Measurements from ENCODE around the gene LIN52.

Gene LIN52

DNA sequence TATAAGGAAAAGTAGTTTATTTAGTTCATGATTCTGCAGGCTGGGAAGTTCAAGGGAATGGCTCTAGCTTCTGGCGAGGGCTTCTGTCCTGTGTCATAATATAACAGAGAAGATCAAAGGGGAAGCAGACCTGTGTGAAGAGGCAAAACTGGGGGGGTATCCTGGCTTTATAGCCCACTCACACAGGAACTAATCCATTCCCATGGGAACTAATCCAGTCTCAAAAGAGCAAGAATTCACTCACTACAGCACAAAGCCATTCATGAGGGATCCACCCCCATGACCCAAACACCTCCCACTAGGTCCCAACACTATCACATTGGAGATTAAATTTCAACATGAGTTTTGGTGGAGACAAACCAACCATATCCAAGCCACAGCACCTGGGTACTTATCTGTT is 7.4 kb upstream of the LIN52 start:
- Mint-ChIP-seq H3K9me3 (no peaks in the 10 kb centered on the region), H3K27me3 (ENCODE audit: low read depth, poor library complexity) (no peaks in the 10 kb centered on the region), H3K4me1 (peaks cover 19% of the 10 kb centered on the region), H3K36me3 (ENCODE audit: low read depth) (peaks cover 24% of the 10 kb centered on the region), H3K27ac (peak overlapping the region; percentile 51), H3K4me3 (no peak overlapping the region)
- TF ChIP-seq, protein P1, sequence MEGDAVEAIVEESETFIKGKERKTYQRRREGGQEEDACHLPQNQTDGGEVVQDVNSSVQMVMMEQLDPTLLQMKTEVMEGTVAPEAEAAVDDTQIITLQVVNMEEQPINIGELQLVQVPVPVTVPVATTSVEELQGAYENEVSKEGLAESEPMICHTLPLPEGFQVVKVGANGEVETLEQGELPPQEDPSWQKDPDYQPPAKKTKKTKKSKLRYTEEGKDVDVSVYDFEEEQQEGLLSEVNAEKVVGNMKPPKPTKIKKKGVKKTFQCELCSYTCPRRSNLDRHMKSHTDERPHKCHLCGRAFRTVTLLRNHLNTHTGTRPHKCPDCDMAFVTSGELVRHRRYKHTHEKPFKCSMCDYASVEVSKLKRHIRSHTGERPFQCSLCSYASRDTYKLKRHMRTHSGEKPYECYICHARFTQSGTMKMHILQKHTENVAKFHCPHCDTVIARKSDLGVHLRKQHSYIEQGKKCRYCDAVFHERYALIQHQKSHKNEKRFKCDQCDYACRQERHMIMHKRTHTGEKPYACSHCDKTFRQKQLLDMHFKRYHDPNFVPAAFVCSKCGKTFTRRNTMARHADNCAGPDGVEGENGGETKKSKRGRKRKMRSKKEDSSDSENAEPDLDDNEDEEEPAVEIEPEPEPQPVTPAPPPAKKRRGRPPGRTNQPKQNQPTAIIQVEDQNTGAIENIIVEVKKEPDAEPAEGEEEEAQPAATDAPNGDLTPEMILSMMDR (IDR thresholded peaks at IDR 0.05) = no peak
- no peak for DNase-seq

DNA sequence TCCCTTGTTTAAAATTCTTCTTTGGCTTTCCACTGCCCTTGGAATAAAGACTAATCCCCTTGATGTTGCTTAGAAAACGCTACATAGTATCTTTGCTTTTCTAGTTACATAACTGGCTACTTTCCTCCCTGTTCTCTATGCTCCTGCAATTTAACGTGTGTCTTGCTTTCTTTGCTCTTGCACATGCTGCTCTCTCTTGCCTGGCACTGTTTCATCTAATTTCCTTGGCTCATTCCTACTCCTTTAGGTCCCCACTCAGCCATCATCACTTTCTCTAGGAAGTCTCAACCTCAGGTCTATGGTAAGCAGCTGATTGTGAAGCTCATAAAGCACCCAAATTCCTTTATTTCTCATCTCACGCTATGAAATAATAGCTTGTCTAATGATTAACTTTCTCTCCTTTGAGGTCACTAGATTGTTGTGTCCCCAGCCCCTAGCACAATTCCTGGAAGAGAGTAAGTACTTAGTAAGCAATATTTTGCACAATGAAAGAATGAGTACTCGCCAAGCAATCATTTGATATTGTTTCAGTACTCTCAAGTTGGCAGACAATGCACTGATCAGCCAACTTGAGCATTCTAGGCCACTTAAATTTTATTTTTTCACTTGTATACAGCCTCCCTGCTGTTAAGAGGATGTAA is 3.8 kb upstream of the LIN52 start:
- no peak overlapping the region for H3K27ac Mint-ChIP-seq

DNA sequence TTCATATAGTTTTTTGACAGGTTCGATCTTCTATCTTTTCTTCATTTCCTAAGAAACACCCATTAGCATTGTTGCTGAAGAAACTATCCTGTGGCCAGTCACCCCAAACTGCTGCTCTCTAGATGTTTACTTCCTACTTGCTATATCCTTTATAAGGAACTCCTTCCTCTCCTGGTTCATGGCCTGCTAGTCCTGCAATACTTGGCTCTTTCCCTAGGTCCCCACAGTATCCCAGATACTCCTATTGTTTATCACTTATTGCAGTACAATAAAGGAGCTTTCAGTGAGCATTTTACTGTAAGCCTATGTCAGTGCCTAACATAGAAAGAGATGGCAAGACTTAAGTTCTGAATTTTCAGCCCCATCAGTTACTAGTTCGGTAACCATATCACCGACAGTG is 3.3 kb upstream of the LIN52 start:
- TF ChIP-seq, protein P1 (IDR thresholded peaks at IDR 0.05) = no peak
- peaks cover 16% of the 10 kb centered on the region for H3K36me3 Mint-ChIP-seq (ENCODE audit: low read depth)
- H3K27me3 Mint-ChIP-seq (ENCODE audit: low read depth, poor library complexity) = peaks cover 3% of the 10 kb centered on the region
- no peaks in the 10 kb centered on the region for H3K9me3 Mint-ChIP-seq
- H3K4me3 Mint-ChIP-seq = no peak overlapping the region
- DNase-seq = no peak
- H3K27ac Mint-ChIP-seq = no peak overlapping the region
- H3K4me1 Mint-ChIP-seq = peaks cover 45% of the 10 kb centered on the region

More for the DNA sequence above, 3.8 kb upstream of the LIN52 start:
- TF ChIP-seq, protein P1 (IDR thresholded peaks at IDR 0.05) = no peak
- no peak for DNase-seq
- peaks cover 39% of the 10 kb centered on the region for H3K4me1 Mint-ChIP-seq
- H3K9me3 Mint-ChIP-seq = no peaks in the 10 kb centered on the region
- H3K36me3 Mint-ChIP-seq (ENCODE audit: low read depth) = peaks cover 16% of the 10 kb centered on the region
- no peak overlapping the region for H3K4me3 Mint-ChIP-seq
- no peaks in the 10 kb centered on the region for H3K27me3 Mint-ChIP-seq (ENCODE audit: low read depth, poor library complexity)

DNA sequence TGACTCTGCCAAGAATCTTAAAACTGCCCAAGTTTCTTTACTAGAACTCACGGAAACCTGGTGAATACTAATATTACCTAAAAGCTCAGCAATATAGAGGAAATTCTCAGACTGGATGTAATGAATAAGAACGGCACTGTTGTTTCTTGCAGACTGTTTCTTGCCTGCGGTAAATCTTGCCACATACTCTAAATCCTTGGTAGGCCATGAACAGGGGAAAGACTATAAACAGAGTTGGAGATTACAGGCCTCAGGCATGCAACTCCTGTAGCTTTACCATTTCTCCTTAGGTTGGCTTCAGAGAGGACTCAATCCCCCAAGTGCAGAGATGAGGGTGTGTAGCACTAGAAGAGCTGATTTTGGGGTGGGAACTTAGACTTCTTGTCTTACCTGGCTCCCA is 1.6 kb upstream of the LIN52 start:
- H3K27me3 Mint-ChIP-seq (ENCODE audit: low read depth, poor library complexity) = peaks cover 3% of the 10 kb centered on the region

DNA sequence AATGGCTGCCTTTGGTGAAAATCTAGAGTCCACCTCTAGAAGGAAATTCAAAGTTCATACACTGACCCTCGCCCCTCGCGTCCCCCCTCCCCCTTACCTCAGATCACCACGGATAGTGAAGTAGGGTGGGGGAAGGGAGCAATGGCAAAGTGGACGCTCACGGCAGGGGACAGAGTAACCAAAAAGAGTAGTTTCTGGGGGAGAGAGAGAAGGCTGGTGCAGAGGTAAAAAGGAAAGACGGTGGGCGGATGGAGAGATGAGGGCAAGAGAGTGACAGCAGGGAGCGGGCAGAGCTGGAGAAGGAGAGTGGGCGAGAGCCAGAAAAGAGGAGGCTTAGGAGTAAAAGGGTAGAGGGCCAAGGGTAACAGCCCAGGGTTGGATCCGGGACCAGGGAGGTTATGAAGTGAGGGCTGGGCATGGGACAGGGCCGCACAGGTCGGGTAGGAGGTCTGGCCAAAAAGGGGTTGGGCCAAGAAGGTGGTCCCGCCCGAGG is 926 bp upstream of the LIN52 start:
- H3K4me3 Mint-ChIP-seq = peak overlapping the region; percentile 99
- peaks cover 2% of the 10 kb centered on the region for H3K36me3 Mint-ChIP-seq (ENCODE audit: low read depth)
- H3K4me1 Mint-ChIP-seq = peaks cover 39% of the 10 kb centered on the region
- H3K27me3 Mint-ChIP-seq (ENCODE audit: low read depth, poor library complexity) = peaks cover 3% of the 10 kb centered on the region
- H3K27ac Mint-ChIP-seq = peak overlapping the region; percentile 97
- no peaks in the 10 kb centered on the region for H3K9me3 Mint-ChIP-seq
- DNase-seq = no peak
- TF ChIP-seq, protein P1 (IDR thresholded peaks at IDR 0.05) = no peak

More for the DNA sequence above, 1.6 kb upstream of the LIN52 start:
- H3K9me3 Mint-ChIP-seq = no peaks in the 10 kb centered on the region
- peaks cover 39% of the 10 kb centered on the region for H3K4me1 Mint-ChIP-seq
- TF ChIP-seq, protein P1 (IDR thresholded peaks at IDR 0.05) = no peak
- DNase-seq = no peak
- peaks cover 1% of the 10 kb centered on the region for H3K36me3 Mint-ChIP-seq (ENCODE audit: low read depth)
- H3K27ac Mint-ChIP-seq = no peak overlapping the region
- peak overlapping the region; percentile 99 for H3K4me3 Mint-ChIP-seq
